LHCN-M2 (cell line): Measurements from ENCODE around the gene ALDH9A1. TPM values are rescaled to one million over a fixed set of nuclear protein-coding genes. Genes with fewer than 3 reads are reported as not detected.

Experiments used
- DNase-seq: peaks from one replicate; pipeline ENCODE4 v3.0.0-alpha.2; 2012; ENCODE audit warnings: low read depth
- total RNA-seq: library from RNA; depleted of rRNA; stranded (reverse); fragments of >200 nt; gene quantifications from 2 replicates; pipeline ENCODE4 v1.2.3, GENCODE V29; 2014; rRNA removed

The ALDH9A1 gene
- total RNA-seq, 1 experiment from 2014 or later, result 118 TPM

GRCh38 chr1:165623624-165624023 lies 74.7 kb downstream of the ALDH9A1 start:
- DNase-seq, result no peak

DNA sequence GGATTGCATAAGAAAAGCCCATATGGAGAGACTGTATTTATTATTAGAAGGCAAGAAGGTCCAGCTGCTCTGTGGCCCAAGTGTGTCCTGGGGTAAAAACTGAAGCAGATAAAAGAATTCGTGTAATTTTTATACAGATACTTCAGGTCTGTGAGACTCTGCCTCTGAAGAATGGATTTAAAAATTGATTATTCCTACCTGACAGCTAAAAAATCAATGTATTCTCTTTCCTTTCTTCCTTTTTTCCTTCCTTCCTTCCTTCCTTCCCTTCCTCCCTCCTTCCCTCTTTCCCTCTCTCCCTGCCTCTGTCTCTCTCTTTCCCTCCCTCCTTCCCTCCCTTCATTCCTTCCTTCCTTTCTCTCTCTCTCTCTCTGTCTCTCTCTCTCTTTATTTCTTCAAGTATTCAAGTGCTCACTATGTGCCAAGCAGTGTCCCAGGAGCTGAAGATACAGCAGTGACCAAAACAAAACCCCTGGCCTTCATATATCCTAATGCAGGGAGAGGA lies 78.7 kb downstream of the ALDH9A1 start:
- DNase-seq, result no peak

GRCh38 chr1:165616987-165617546 lies 81.3 kb downstream of the ALDH9A1 start:
- DNase-seq, result no peak

DNA sequence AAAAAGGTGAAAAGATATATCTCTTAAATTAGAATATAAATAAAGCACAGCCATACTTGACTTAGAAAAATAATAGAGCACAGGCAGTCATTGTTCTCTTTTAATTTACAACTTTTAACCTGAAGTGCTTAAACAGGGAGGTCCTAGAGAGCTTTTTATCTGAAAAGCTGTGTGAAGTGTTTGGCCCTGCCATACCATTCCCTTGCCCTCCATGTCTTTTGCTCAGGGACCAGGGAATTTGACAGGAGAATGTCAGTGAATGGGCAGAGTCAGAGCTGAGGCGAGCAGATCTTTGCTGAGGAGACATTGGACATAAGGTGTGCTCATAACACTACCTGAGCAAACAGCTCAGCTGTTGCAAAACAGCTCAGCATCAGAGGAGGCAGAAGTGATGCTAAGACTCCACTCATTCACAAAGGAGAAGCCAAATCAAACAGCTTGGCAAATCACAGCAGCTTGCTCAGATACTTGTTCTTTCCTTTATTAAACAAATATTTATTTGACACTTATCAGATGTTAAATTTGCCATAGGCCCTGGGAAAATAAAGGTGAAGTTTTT lies 82.2 kb downstream of the ALDH9A1 start:
- no peak for DNase-seq

Other genes with a start within 250 kb of the ALDH9A1 start
- not detected in 2 replicates for gene LRRC52, start 154.6 kb downstream of the ALDH9A1 start, total RNA-seq
- 124 and 129 TPM in 2 replicates for gene MGST3, start 67.3 kb downstream of the ALDH9A1 start, total RNA-seq
- gene TMCO1, start 70.3 kb upstream of the ALDH9A1 start, total RNA-seq, result 112 and 115 TPM in 2 replicates
- gene UCK2, start 129.1 kb upstream of the ALDH9A1 start, total RNA-seq, result 113 and 124 TPM in 2 replicates